Measurements from ENCODE around the gene TST. TPM values are rescaled to one million over a fixed set of nuclear protein-coding genes. Genes with fewer than 3 reads are reported as not detected.

The TST gene
- total and polyA plus RNA-seq, 10 donors: 10.3 to 27.1 (median 12.8) TPM

DNA sequence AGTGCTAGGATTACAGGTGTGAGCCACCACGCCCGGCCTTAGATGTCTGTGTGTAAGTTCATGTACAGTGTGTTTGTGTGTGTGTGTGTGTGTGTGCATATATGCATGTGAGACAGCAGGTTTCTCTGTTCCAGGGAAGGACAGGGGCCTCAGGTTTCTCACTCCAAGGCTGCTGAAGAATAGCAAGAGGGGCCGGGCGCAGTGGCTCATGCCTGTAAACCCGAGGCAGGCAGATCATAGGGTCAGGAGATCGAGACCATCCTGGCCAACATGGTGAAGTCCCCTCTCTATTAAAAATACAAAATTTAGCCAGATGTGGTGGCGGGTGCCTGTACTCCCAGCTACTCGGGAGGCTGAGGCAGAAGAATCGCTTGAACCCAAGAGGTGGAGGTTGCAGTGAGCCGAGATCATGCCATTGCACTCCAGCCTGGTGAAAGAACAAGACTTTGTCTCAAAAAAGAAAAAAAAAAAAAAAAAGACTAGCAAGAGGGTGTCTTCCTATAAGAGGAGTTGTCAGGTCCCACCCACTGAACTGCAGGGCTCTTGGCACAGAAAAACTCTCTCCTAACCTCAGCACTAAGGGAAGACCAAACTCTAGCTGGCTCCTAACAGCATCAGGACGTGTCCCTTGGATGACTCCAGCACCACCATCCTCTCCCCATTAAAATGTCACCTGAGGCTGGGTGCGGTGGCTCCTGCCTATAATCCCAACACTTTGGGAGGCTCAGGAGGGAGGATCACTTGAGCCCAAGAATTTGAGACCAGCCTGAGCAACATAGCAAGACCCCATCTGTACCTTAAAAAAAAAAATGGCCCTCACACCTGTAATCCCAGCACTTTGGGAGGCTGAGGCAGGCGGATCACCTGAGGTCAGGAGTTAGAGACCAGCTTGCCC is 40.0 kb downstream of the TST start:
- H3K36me3 ChIP-seq: no peaks in the 10 kb centered on the region
- intact Hi-C loops (cut with DNase I; ENCODE audit: low total_unique reads): loop anchor here (2.0 to 5.0 kb wide), 2 partner anchors 122 to 197 kb away; no protein-coding TSS in a partner anchor
- TF ChIP-seq, protein P1, sequence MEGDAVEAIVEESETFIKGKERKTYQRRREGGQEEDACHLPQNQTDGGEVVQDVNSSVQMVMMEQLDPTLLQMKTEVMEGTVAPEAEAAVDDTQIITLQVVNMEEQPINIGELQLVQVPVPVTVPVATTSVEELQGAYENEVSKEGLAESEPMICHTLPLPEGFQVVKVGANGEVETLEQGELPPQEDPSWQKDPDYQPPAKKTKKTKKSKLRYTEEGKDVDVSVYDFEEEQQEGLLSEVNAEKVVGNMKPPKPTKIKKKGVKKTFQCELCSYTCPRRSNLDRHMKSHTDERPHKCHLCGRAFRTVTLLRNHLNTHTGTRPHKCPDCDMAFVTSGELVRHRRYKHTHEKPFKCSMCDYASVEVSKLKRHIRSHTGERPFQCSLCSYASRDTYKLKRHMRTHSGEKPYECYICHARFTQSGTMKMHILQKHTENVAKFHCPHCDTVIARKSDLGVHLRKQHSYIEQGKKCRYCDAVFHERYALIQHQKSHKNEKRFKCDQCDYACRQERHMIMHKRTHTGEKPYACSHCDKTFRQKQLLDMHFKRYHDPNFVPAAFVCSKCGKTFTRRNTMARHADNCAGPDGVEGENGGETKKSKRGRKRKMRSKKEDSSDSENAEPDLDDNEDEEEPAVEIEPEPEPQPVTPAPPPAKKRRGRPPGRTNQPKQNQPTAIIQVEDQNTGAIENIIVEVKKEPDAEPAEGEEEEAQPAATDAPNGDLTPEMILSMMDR (IDR thresholded peaks at IDR 0.05 in 8 of 11, conservative IDR thresholded peaks at IDR 0.05 in 3 of 11): no peak
- no peak for TF ChIP-seq POLR2A (IDR thresholded peaks at IDR 0.05)
- no peak for TF ChIP-seq POLR2AphosphoS5 (IDR thresholded peaks at IDR 0.05)
- no peak for DNase-seq
- H3K4me1 ChIP-seq: peaks cover 0 to 19% (median 10%) of the 10 kb centered on the region in 6 donors
- 88 to 94% (median 90%) methylated on average over 12 to 13 of the region's 13 CpGs for WGBS, 5 donors
- no peak overlapping the region for H3K27ac ChIP-seq
- peaks cover 0 to 30% (median 0%) of the 10 kb centered on the region in 7 donors for H3K27me3 ChIP-seq (replicated peaks in 1 of 7)
- no peaks in the 10 kb centered on the region for H3K9me3 ChIP-seq
- no peak overlapping the region for H3K4me3 ChIP-seq

DNA sequence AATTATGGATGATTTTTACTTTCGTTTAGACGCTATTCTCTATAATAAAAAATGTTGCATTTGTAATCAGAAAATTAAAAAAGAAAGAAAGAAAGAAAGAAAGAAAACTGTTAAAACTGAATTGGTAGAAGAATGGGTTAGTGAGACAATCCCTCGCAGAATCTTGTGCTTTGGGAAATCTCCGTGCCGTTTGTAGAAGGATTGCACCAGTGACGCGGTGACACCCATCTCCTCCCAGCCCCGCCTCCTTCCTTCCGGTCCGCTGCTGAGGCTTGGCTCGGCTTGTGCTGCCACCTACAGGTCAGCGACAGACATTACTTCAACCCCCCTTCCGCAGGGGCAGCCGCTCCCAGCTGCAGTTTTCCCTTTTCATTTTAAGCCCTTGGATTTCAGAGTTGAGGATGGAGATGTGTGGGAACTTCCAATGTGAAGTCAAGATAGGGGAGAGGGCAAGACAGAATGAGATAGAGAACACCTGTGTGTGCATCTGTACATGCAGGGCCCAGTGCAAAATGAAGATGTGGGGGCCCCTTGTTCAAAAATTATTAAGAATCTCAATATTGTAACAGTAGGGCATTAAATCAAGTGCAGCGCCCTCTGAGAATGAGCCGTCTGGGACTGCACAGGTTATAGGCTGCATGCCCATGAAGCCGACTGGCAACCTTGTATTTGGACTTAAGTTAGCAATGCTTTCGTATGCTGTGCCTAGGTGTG is 41.1 kb downstream of the TST start:
- peak overlapping the region in 7 of 8 donors; percentile 59 to 88 (median 76) for H3K27ac ChIP-seq
- H3K4me3 ChIP-seq: peak overlapping the region; percentile 3 to 66 (median 40)
- H3K27me3 ChIP-seq (replicated peaks in 1 of 7): peaks cover 0 to 20% (median 0%) of the 10 kb centered on the region in 7 donors
- intact Hi-C loops (cut with DNase I; ENCODE audit: low total_unique reads): loop anchor here (2.0 to 5.0 kb wide), 2 partner anchors 121 to 196 kb away; no protein-coding TSS in a partner anchor
- DNase-seq: peak; percentile 97
- no peaks in the 10 kb centered on the region for H3K9me3 ChIP-seq
- 12 to 16% (median 13%) methylated on average over 18 of the region's 18 CpGs for WGBS, 5 donors
- TF ChIP-seq POLR2AphosphoS5 (IDR thresholded peaks at IDR 0.05) (peak; percentile 81 to 86 (median 83)), POLR2A (IDR thresholded peaks at IDR 0.05) (no peak)
- TF ChIP-seq, protein P1 (IDR thresholded peaks at IDR 0.05 in 8 of 11, conservative IDR thresholded peaks at IDR 0.05 in 3 of 11): peak; percentile 92 to 98 (median 96)
- H3K36me3 ChIP-seq: no peaks in the 10 kb centered on the region
- H3K4me1 ChIP-seq: peaks cover 0 to 19% (median 10%) of the 10 kb centered on the region in 6 donors

DNA sequence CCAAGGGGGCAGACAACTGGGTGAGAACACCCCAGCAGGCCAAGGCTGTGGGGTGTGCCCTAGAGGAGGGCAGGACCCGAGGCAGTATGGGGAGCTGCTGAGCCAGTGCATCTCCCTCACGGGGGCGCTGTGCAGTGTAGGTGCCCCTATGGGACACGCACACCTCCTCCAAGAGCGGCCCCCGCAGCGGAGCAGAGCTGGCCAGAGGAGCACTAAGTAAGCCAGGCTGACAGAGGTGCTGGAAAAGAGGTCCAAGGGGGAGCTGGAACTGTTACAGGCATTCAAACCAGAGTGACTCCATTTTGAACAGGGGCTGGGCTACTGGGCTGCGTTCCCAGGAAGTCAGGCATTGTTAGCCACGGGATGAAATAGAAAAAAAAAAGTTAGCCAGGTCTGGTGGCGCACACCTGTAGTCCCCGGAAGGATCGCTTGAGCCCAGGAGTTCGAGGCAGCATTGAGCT is 41.8 kb downstream of the TST start:
- H3K36me3 ChIP-seq: no peaks in the 10 kb centered on the region
- DNase-seq: peak; percentile 94
- H3K27me3 ChIP-seq (replicated peaks in 1 of 7): peaks cover 0 to 14% (median 0%) of the 10 kb centered on the region in 7 donors
- peaks cover 0 to 19% (median 10%) of the 10 kb centered on the region in 6 donors for H3K4me1 ChIP-seq
- intact Hi-C loops (cut with DNase I; ENCODE audit: low total_unique reads): loop anchor here (5.0 kb wide), 1 partner anchor 195 kb away; no protein-coding TSS in a partner anchor
- WGBS, 5 donors: 9 to 28% (median 22%) methylated on average over 13 of the region's 13 CpGs
- H3K27ac ChIP-seq: peak overlapping the region in 7 of 8 donors; percentile 59 to 88 (median 76)
- peak overlapping the region; percentile 3 to 66 (median 40) for H3K4me3 ChIP-seq
- TF ChIP-seq, protein P1 (IDR thresholded peaks at IDR 0.05 in 8 of 11, conservative IDR thresholded peaks at IDR 0.05 in 3 of 11): peak in 9 of 11 experiments; percentile 14 to 54 (median 48)
- TF ChIP-seq POLR2A (IDR thresholded peaks at IDR 0.05): no peak
- TF ChIP-seq POLR2AphosphoS5 (IDR thresholded peaks at IDR 0.05): peak; percentile 22 to 61 (median 25)
- H3K9me3 ChIP-seq: no peaks in the 10 kb centered on the region
